SK-N-SH treated with all-trans-retinoic acid at 6 μM for 48 hours (cell line): ENCODE data around the gene KIF17.

Experiments used
- ARNTL ChIP-seq: fragments of 450-650 bp; formaldehyde crosslinking; IDR thresholded peaks from 2 replicates; pipeline ENCODE4 v1.5.0; 2020; ENCODE audit warnings: low read depth, mild to moderate bottlenecking, moderate library complexity, borderline replicate concordance
- CREB5 ChIP-seq: fragments of 250-450 bp; sonication (Bioruptor Pico); IDR thresholded peaks from 2 replicates; pipeline ENCODE4 v1.5.1; 2020; ENCODE audit warnings: low read depth, mild to moderate bottlenecking, moderate library complexity
- CSDC2 ChIP-seq: fragments of 250-450 bp; sonication (Bioruptor Pico); IDR thresholded peaks from 2 replicates; pipeline ENCODE4 v1.5.0; 2020; ENCODE audit warnings: mild to moderate bottlenecking, moderate library complexity
- CSRNP3 ChIP-seq: fragments of 250-450 bp; sonication (Bioruptor Pico); IDR thresholded peaks from 2 replicates; pipeline ENCODE4 v1.5.1; 2021; ENCODE audit warnings: mild to moderate bottlenecking, moderate library complexity
- ESRRG ChIP-seq: fragments of 250-450 bp; sonication (Bioruptor Pico); IDR thresholded peaks from 2 replicates; pipeline ENCODE4 v1.6.1; 2021; ENCODE audit warnings: mild to moderate bottlenecking
- ISL1 ChIP-seq: fragments of 250-450 bp; sonication (Bioruptor Pico); IDR thresholded peaks from 2 replicates; pipeline ENCODE4 v2.1.2; 2022; ENCODE audit warnings: mild to moderate bottlenecking, moderate library complexity
- PATZ1 ChIP-seq: fragments of 250-450 bp; sonication (Bioruptor Pico); IDR thresholded peaks from 2 replicates; pipeline ENCODE4 v1.8.0; 2020; ENCODE audit warnings: mild to moderate bottlenecking, moderate library complexity, borderline replicate concordance
- RARB ChIP-seq: fragments of 250-450 bp; sonication (Bioruptor Pico); IDR thresholded peaks from 2 replicates; pipeline ENCODE4 v1.8.0; 2021; ENCODE audit warnings: mild to moderate bottlenecking, moderate library complexity
- TOX ChIP-seq: fragments of 250-450 bp; sonication (Bioruptor Pico); IDR thresholded peaks from 2 replicates; pipeline ENCODE4 v1.8.0; 2021; ENCODE audit warnings: mild to moderate bottlenecking, moderate library complexity, borderline replicate concordance
- TSHZ2 ChIP-seq: fragments of 250-450 bp; sonication (Bioruptor Pico); IDR thresholded peaks from 2 replicates; pipeline ENCODE4 v1.5.0; 2020; ENCODE audit warnings: mild to moderate bottlenecking, moderate library complexity
- ZC3H10 ChIP-seq: fragments of 250-450 bp; sonication (Bioruptor Pico); IDR thresholded peaks from 2 replicates; pipeline ENCODE4 v1.5.1; 2021; ENCODE audit warnings: mild to moderate bottlenecking, moderate library complexity
- ZNF565 ChIP-seq: fragments of 450-650 bp; formaldehyde crosslinking; conservative IDR thresholded peaks from 2 replicates; pipeline ENCODE4 v1.5.0; 2020; ENCODE audit warnings: low read depth, mild to moderate bottlenecking, moderate library complexity
- ZNF70 ChIP-seq: fragments of 450-650 bp; formaldehyde crosslinking; IDR thresholded peaks from 2 replicates; pipeline ENCODE4 v1.5.0; 2020; ENCODE audit warnings: mild to moderate bottlenecking, moderate library complexity
- ZNF8 ChIP-seq: fragments of 450-650 bp; formaldehyde crosslinking; IDR thresholded peaks from 2 replicates; pipeline ENCODE4 v1.5.0; 2020; ENCODE audit warnings: mild to moderate bottlenecking, moderate library complexity

- no peak for TF ChIP-seq PATZ1 (CRISPR knock-in tag)
- TF ChIP-seq RARB (CRISPR knock-in tag), result no peak
- no peak for TF ChIP-seq ESRRG (CRISPR knock-in tag)
- TF ChIP-seq ZNF70 (CRISPR knock-in tag), result no peak
- TF ChIP-seq ZC3H10 (CRISPR knock-in tag), result no peak
- no peak for TF ChIP-seq ARNTL (CRISPR knock-in tag)
- no peak for TF ChIP-seq CREB5 (CRISPR knock-in tag)
- TF ChIP-seq CSRNP3 (CRISPR knock-in tag), result no peak
- no peak for TF ChIP-seq ISL1 (CRISPR knock-in tag)
- no peak for TF ChIP-seq CSDC2
- TF ChIP-seq ZNF8, result no peak
- no peak for TF ChIP-seq ZNF565
- TF ChIP-seq TOX (CRISPR knock-in tag), result no peak
- no peak for TF ChIP-seq TSHZ2 (CRISPR knock-in tag)
These were observed 16.0 kb downstream of the KIF17 start for GRCh38 chr1:20701847-20702246.
